Measurements from ENCODE around the gene FERMT2. TPM values are rescaled to one million over a fixed set of nuclear protein-coding genes. Genes with fewer than 3 reads are reported as not detected.
A peak's percentile ranks its signal among the peaks of the same experiment; 100 is the strongest.
"Not testable (repeated sequence)": the region's sequence is repeated elsewhere in the genome, so short reads cannot be mapped to it uniquely, and the experiment has no call there.

Gene FERMT2
- total RNA-seq, 1 donor from 2014 or later, result 166 TPM

- Histone ChIP-seq H4K20me1 (ENCODE audit: low read depth) (peaks cover 59% of the 10 kb centered on the region), H3K79me2 (ENCODE audit: low read depth) (peaks cover 98% of the 10 kb centered on the region), H2AFZ (replicated peaks) (no peak overlapping the region), H3K4me2 (no peak overlapping the region), H3K9me3 (ENCODE audit: low read depth) (no peaks in the 10 kb centered on the region), H3K4me3 (no peak overlapping the region), H3F3A (ENCODE audit: low read depth) (no peaks in the 10 kb centered on the region), H3K27me3 (no peaks in the 10 kb centered on the region), H3K36me3 (no peaks in the 10 kb centered on the region), H3K9ac (no peak overlapping the region), H3K27ac (peak overlapping the region; percentile 14), H3K4me1 (peaks cover 13% of the 10 kb centered on the region)
- no peak overlapping the region for H3K27ac Mint-ChIP-seq
- peaks cover 8% of the 10 kb centered on the region for H3K4me1 Mint-ChIP-seq
- H3K27me3 Mint-ChIP-seq (ENCODE audit: insufficient read depth, low read depth), result no peaks in the 10 kb centered on the region
- H3K9me3 Mint-ChIP-seq, result no peaks in the 10 kb centered on the region
- no peak overlapping the region for H3K4me3 Mint-ChIP-seq
- DNase-seq (ENCODE audit: low spot score), result no peak
- H3K36me3 Mint-ChIP-seq, result peaks cover 2% of the 10 kb centered on the region
- no peak for TF ChIP-seq EZH2phosphoT487 (IDR thresholded peaks at IDR 0.05)
- TF ChIP-seq, protein P1, sequence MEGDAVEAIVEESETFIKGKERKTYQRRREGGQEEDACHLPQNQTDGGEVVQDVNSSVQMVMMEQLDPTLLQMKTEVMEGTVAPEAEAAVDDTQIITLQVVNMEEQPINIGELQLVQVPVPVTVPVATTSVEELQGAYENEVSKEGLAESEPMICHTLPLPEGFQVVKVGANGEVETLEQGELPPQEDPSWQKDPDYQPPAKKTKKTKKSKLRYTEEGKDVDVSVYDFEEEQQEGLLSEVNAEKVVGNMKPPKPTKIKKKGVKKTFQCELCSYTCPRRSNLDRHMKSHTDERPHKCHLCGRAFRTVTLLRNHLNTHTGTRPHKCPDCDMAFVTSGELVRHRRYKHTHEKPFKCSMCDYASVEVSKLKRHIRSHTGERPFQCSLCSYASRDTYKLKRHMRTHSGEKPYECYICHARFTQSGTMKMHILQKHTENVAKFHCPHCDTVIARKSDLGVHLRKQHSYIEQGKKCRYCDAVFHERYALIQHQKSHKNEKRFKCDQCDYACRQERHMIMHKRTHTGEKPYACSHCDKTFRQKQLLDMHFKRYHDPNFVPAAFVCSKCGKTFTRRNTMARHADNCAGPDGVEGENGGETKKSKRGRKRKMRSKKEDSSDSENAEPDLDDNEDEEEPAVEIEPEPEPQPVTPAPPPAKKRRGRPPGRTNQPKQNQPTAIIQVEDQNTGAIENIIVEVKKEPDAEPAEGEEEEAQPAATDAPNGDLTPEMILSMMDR (IDR thresholded peaks at IDR 0.05), result no peak
- TF ChIP-seq EZH2 (IDR thresholded peaks at IDR 0.05), result no peak
Measured at GRCh38 chr14:52922059-52922458, 28.8 kb downstream of the FERMT2 start.

DNA sequence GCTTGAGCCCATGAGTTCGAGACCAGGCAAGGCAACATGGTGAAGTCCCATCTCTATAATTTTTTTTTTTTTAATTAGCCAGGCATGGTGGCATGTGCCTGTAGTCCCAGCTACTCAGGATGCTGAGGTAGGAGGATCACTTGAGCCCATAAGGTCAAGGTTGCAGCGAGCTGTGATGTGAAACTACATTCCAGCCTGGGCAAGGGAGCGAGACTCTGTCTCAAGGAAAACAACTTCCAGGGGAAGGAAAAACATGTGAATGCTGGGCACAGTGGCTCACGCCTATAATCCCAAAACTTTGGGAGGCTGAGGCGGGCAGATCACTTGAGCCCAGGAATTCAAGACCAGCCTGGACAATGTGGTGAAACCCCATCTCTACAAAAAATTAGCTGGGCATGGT, 30.4 kb downstream of the FERMT2 start:
- Histone ChIP-seq H4K20me1 (ENCODE audit: low read depth) (peaks cover 53% of the 10 kb centered on the region), H3K4me1 (peaks cover 13% of the 10 kb centered on the region), H3K79me2 (ENCODE audit: low read depth) (peaks cover 98% of the 10 kb centered on the region)
- DNase-seq (ENCODE audit: low spot score); H3K27me3 Mint-ChIP-seq (ENCODE audit: insufficient read depth, low read depth); H3K27me3 ChIP-seq; H3K36me3 ChIP-seq; H3K4me3 ChIP-seq; H3K9ac ChIP-seq; H3K27ac ChIP-seq; H3F3A ChIP-seq (ENCODE audit: low read depth); H3K36me3 Mint-ChIP-seq; H3K4me3 Mint-ChIP-seq; H3K4me1 Mint-ChIP-seq; H3K27ac Mint-ChIP-seq; H3K9me3 Mint-ChIP-seq; H2AFZ ChIP-seq (replicated peaks); H3K4me2 ChIP-seq; H3K9me3 ChIP-seq (ENCODE audit: low read depth): not testable (repeated sequence)

DNA sequence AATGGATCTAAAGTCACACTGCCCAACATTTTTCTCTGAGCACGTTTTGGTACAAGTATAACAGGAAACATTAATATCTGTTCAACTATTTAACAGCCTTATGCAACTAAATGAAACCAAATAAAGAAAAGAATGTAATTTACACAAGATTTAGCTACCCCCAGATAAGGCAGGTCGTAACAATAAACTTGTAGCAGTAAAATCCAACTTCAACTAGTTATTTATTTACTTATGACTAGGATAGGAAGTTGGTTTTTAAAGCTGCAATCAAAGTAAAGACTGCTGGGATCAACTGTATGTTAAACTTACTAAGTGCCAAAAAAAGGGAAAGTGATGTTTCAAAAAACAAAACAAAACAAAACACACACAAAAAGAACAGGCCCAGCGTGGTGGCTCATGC, 30.9 kb downstream of the FERMT2 start:
- H3K4me1 Mint-ChIP-seq, result peaks cover 5% of the 10 kb centered on the region

DNA sequence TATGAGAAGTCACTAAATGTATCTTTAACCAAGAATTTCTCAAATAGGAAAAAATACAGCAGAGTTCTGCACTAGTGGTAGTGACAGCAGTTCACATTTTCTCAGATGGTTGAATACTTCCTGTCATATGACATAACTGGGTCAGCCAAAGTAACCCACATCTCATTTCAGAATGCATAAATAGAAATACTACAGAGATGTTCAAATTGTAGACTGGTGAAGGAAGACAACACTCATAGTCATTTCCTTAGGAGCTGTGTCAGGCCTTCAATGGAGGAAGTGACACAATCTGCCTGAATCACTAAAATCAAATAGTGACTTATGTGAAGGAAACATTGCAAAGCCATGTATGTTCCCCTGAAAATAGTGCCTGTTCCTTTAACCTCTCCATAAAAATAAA, 32.4 kb downstream of the FERMT2 start:
- TF ChIP-seq EZH2 (IDR thresholded peaks at IDR 0.05), result no peak
- TF ChIP-seq, protein P1 (IDR thresholded peaks at IDR 0.05), result no peak
- no peak for TF ChIP-seq EZH2phosphoT487 (IDR thresholded peaks at IDR 0.05)
- no peaks in the 10 kb centered on the region for H3K9me3 Mint-ChIP-seq
- H3K27me3 Mint-ChIP-seq (ENCODE audit: insufficient read depth, low read depth), result no peaks in the 10 kb centered on the region
- no peak overlapping the region for H3K4me3 Mint-ChIP-seq
- peaks cover under 1% of the 10 kb centered on the region for H3K4me1 ChIP-seq
- no peak overlapping the region for H2AFZ ChIP-seq (replicated peaks)
- H3F3A ChIP-seq (ENCODE audit: low read depth), result no peaks in the 10 kb centered on the region
- no peak overlapping the region for H3K4me3 ChIP-seq
- H3K27ac ChIP-seq, result no peak overlapping the region
- peaks cover 34% of the 10 kb centered on the region for H4K20me1 ChIP-seq (ENCODE audit: low read depth)
- no peaks in the 10 kb centered on the region for H3K27me3 ChIP-seq
- H3K4me1 Mint-ChIP-seq, result peaks cover 2% of the 10 kb centered on the region
- peaks cover 17% of the 10 kb centered on the region for H3K36me3 Mint-ChIP-seq
- no peak overlapping the region for H3K27ac Mint-ChIP-seq
- no peak overlapping the region for H3K4me2 ChIP-seq
- H3K36me3 ChIP-seq, result no peaks in the 10 kb centered on the region
- H3K9ac ChIP-seq, result no peak overlapping the region
- DNase-seq (ENCODE audit: low spot score), result no peak
- peaks cover 98% of the 10 kb centered on the region for H3K79me2 ChIP-seq (ENCODE audit: low read depth)
- H3K9me3 ChIP-seq (ENCODE audit: low read depth), result no peaks in the 10 kb centered on the region

More for the DNA sequence above, 30.9 kb downstream of the FERMT2 start:
- H3K4me1 ChIP-seq, result peaks cover 13% of the 10 kb centered on the region
- H3K36me3 ChIP-seq, result no peaks in the 10 kb centered on the region
- peaks cover 98% of the 10 kb centered on the region for H3K79me2 ChIP-seq (ENCODE audit: low read depth)
- Mint-ChIP-seq H3K9me3 (no peaks in the 10 kb centered on the region), H3K4me3 (no peak overlapping the region), H3K27ac (no peak overlapping the region), H3K36me3 (peaks cover 10% of the 10 kb centered on the region), H3K27me3 (ENCODE audit: insufficient read depth, low read depth) (no peaks in the 10 kb centered on the region)
- H3F3A ChIP-seq (ENCODE audit: low read depth), result no peaks in the 10 kb centered on the region
- H3K9ac ChIP-seq, result no peak overlapping the region
- no peak overlapping the region for H2AFZ ChIP-seq (replicated peaks)
- TF ChIP-seq EZH2 (IDR thresholded peaks at IDR 0.05) (no peak), EZH2phosphoT487 (IDR thresholded peaks at IDR 0.05) (no peak)
- TF ChIP-seq, protein P1 (IDR thresholded peaks at IDR 0.05), result no peak
- peaks cover 49% of the 10 kb centered on the region for H4K20me1 ChIP-seq (ENCODE audit: low read depth)
- DNase-seq (ENCODE audit: low spot score), result no peak
- H3K4me3 ChIP-seq, result no peak overlapping the region
- H3K27me3 ChIP-seq, result no peaks in the 10 kb centered on the region
- no peak overlapping the region for H3K4me2 ChIP-seq
- no peaks in the 10 kb centered on the region for H3K9me3 ChIP-seq (ENCODE audit: low read depth)
- H3K27ac ChIP-seq, result no peak overlapping the region

Data from neural progenitor cell (in vitro differentiated cells).